Neural cell (in vitro differentiated cells): ENCODE data around the gene SLCO3A1. TPM values are rescaled to one million over a fixed set of nuclear protein-coding genes. Genes with fewer than 3 reads are reported as not detected.

ENCODE experiments used
- H2AFZ ChIP-seq: fragments of 200-600, 300-800 bp; sonication (generic), shearing (Covaris generic); 2 replicates; pipeline ENCODE4 v1.6.0; 2014; ENCODE audit warnings: low read depth, mild to moderate bottlenecking, antibody characterized with exemption, low read length, moderate library complexity
- H3F3A ChIP-seq: fragments of 200-600 bp; shearing (Covaris generic); 2 replicates; pipeline ENCODE4 v1.6.1; 2016; ENCODE audit warnings: mild to moderate bottlenecking, moderate library complexity, mixed read lengths, antibody characterized with exemption, low read length; ENCODE audit not compliant: insufficient read depth, poor library complexity, severe bottlenecking
- H3K27ac ChIP-seq: fragments of 200-600, 300-800 bp; sonication (generic), shearing (Covaris generic); 2 replicates; pipeline ENCODE4 v1.5.1; 2014; ENCODE audit warnings: mild to moderate bottlenecking, low read length, moderate library complexity
- H3K27me3 ChIP-seq: fragments of 300-800, 200-600 bp; sonication (generic), shearing (Covaris generic); 2 replicates; pipeline ENCODE4 v1.6.0; 2014; ENCODE audit warnings: mild to moderate bottlenecking, low read depth, low read length, moderate library complexity; ENCODE audit not compliant: insufficient read depth
- H3K36me3 ChIP-seq: fragments of 300-800, 200-600 bp; sonication (generic), shearing (Covaris generic); 2 replicates; pipeline ENCODE4 v1.5.1; 2014; ENCODE audit warnings: mild to moderate bottlenecking, antibody characterized with exemption, low read length, moderate library complexity; ENCODE audit not compliant: insufficient read depth
- H3K4me2 ChIP-seq: fragments of 300-800, 200-600 bp; sonication (generic), shearing (Covaris generic); 2 replicates; pipeline ENCODE4 v1.6.0; 2014; ENCODE audit warnings: mild to moderate bottlenecking, low read length
- H3K4me3 ChIP-seq: fragments of 300-800, 200-600 bp; sonication (generic), shearing (Covaris generic); 2 replicates; pipeline ENCODE4 v1.5.1; 2014; ENCODE audit warnings: mild to moderate bottlenecking, low read length, moderate library complexity
- H3K79me2 ChIP-seq: fragments of 200-600 bp; shearing (Covaris generic); replicated peaks from 2 replicates; pipeline ENCODE4 v1.6.0; 2014; ENCODE audit warnings: mild to moderate bottlenecking, low read length, moderate library complexity; ENCODE audit not compliant: insufficient read depth
- H3K9ac ChIP-seq: fragments of 300-800, 200-600 bp; sonication (generic), shearing (Covaris generic); 2 replicates; pipeline ENCODE4 v1.6.1; 2016; ENCODE audit warnings: mild to moderate bottlenecking, low read length, mixed read lengths
- H3K9me2 ChIP-seq: fragments of 200-600 bp; shearing (Covaris generic); 2 replicates; pipeline ENCODE4 v1.6.1; 2016; ENCODE audit warnings: mild to moderate bottlenecking, low read length, mixed read lengths; ENCODE audit not compliant: insufficient read depth
- H3K9me3 ChIP-seq: fragments of 200-600, 300-800 bp; sonication (generic), shearing (Covaris generic); 2 replicates; pipeline ENCODE4 v1.6.1; 2016; ENCODE audit warnings: mild to moderate bottlenecking, mixed run types, low read length, moderate library complexity, mixed read lengths
- H4K20me1 ChIP-seq: fragments of 200-600 bp; shearing (Covaris generic); 2 replicates; pipeline ENCODE4 v1.6.1; 2016; ENCODE audit warnings: mild to moderate bottlenecking, mixed run types; ENCODE audit not compliant: insufficient read depth
- CTCF ChIP-seq: fragments of 450-650 bp; IDR thresholded peaks from 2 replicates; pipeline ENCODE4 v1.5.1; 2014; ENCODE audit warnings: antibody characterized with exemption, mild to moderate bottlenecking, moderate library complexity; ENCODE audit not compliant: poor library complexity, severe bottlenecking
- EP300 ChIP-seq: fragments of 450-650 bp; conservative IDR thresholded peaks from 2 replicates; pipeline ENCODE4 v1.6.1; 2014; ENCODE audit warnings: antibody characterized with exemption, mild to moderate bottlenecking, moderate library complexity; ENCODE audit not compliant: poor library complexity, severe bottlenecking
- EZH2 ChIP-seq: fragments of 200-600, 300-800 bp; shearing (Covaris generic), sonication (generic); IDR thresholded peaks from 2 replicates; pipeline ENCODE4 v1.6.1; 2014; ENCODE audit warnings: antibody characterized with exemption, low read length, borderline replicate concordance, mild to moderate bottlenecking; ENCODE audit not compliant: insufficient read depth, poor library complexity, severe bottlenecking
- MXI1 ChIP-seq: fragments of 450-650 bp; conservative IDR thresholded peaks from 2 replicates; pipeline ENCODE4 v1.6.1; 2014; ENCODE audit warnings: antibody characterized with exemption, mild to moderate bottlenecking; ENCODE audit not compliant: poor library complexity, severe bottlenecking
- POLR2AphosphoS5 ChIP-seq: IDR thresholded peaks from 2 replicates; pipeline ENCODE4 v1.6.1; 2012
- RAD21 ChIP-seq: fragments of 450-650 bp; conservative IDR thresholded peaks from 2 replicates; pipeline ENCODE4 v1.6.1; 2014; ENCODE audit warnings: antibody characterized with exemption, mild to moderate bottlenecking, moderate library complexity
- REST ChIP-seq: IDR thresholded peaks from 2 replicates; pipeline ENCODE4 v1.6.1; 2012; ENCODE audit warnings: borderline replicate concordance
- SMC3 ChIP-seq: fragments of 450-650 bp; conservative IDR thresholded peaks from 2 replicates; pipeline ENCODE4 v1.6.1; 2014; ENCODE audit warnings: antibody characterized with exemption, mild to moderate bottlenecking, moderate library complexity; ENCODE audit not compliant: poor library complexity
- TAF1 ChIP-seq: IDR thresholded peaks from 2 replicates; pipeline ENCODE4 v1.6.1; 2012; ENCODE audit warnings: low read depth
- polyA plus RNA-seq: library from polyadenylated mRNA; depleted of rRNA; stranded (reverse); fragments of >200 nt; gene quantifications from 2 replicates; pipeline ENCODE4 v1.2.3, GENCODE V29; 2014

The SLCO3A1 gene
- polyA plus RNA-seq, 1 donor from 2014 or later, result 14.2 TPM

GRCh38 chr15:92143765-92144164 is 290.3 kb downstream of the SLCO3A1 start:
- no peaks in the 10 kb centered on the region for H3K9me2 ChIP-seq
- no peak overlapping the region for H3K4me3 ChIP-seq
- H3K9me3 ChIP-seq, result no peaks in the 10 kb centered on the region
- TF ChIP-seq SMC3 (no peak), EP300 (no peak), POLR2AphosphoS5 (no peak), EZH2 (no peak), RAD21 (no peak), CTCF (no peak), REST (no peak), MXI1 (no peak), TAF1 (no peak)
- peaks cover 21% of the 10 kb centered on the region for H3K36me3 ChIP-seq
- H4K20me1 ChIP-seq, result no peaks in the 10 kb centered on the region
- H3F3A ChIP-seq, result no peaks in the 10 kb centered on the region
- H3K27ac ChIP-seq, result no peak overlapping the region
- no peaks in the 10 kb centered on the region for H3K79me2 ChIP-seq
- no peak overlapping the region for H2AFZ ChIP-seq
- H3K27me3 ChIP-seq, result no peaks in the 10 kb centered on the region
- H3K9ac ChIP-seq, result no peak overlapping the region
- H3K4me2 ChIP-seq, result no peak overlapping the region

- Histone ChIP-seq H3K36me3 (peaks cover 21% of the 10 kb centered on the region), H3K9ac (no peak overlapping the region), H4K20me1 (no peaks in the 10 kb centered on the region), H2AFZ (no peak overlapping the region), H3F3A (no peaks in the 10 kb centered on the region), H3K9me2 (no peaks in the 10 kb centered on the region), H3K27ac (no peak overlapping the region), H3K9me3 (no peaks in the 10 kb centered on the region), H3K4me2 (no peak overlapping the region), H3K79me2 (no peaks in the 10 kb centered on the region), H3K4me3 (no peak overlapping the region), H3K27me3 (no peaks in the 10 kb centered on the region)
- TF ChIP-seq REST, result no peak
- TF ChIP-seq TAF1, result no peak
- TF ChIP-seq SMC3, result no peak
- TF ChIP-seq RAD21, result no peak
- TF ChIP-seq EP300, result no peak
- TF ChIP-seq MXI1, result no peak
- no peak for TF ChIP-seq POLR2AphosphoS5
- no peak for TF ChIP-seq CTCF
- no peak for TF ChIP-seq EZH2
Measured at GRCh38 chr15:92146511-92147150, 293.1 kb downstream of the SLCO3A1 start.
